Measurements from ENCODE around the gene TAOK2.

TAOK2 gene

GRCh38 chr16:29988346-29989075, 14.8 kb downstream of the TAOK2 start:
- Histone ChIP-seq H2AFZ (no peak overlapping the region), H3K27me3 (ENCODE audit: control insufficient read depth, insufficient read depth, low read length) (no peaks in the 10 kb centered on the region), H3K9ac (no peak overlapping the region), H3K4me3 (ENCODE audit: low read depth, low read length) (no peak overlapping the region), H3K4me1 (no peaks in the 10 kb centered on the region), H3K79me2 (no peaks in the 10 kb centered on the region), H3K36me3 (ENCODE audit: control insufficient read depth, insufficient read depth, low read length) (no peaks in the 10 kb centered on the region), H3K27ac (no peak overlapping the region), H3K4me2 (ENCODE audit: low read length) (no peak overlapping the region), H3K9me3 (ENCODE audit: control insufficient read depth, low read length) (no peaks in the 10 kb centered on the region)
- no peak for TF ChIP-seq CTCF (IDR thresholded peaks at IDR 0.05)

- no peaks in the 10 kb centered on the region for H3K9me3 ChIP-seq (ENCODE audit: control insufficient read depth, low read length)
- no peak for TF ChIP-seq CTCF (IDR thresholded peaks at IDR 0.05)
- no peaks in the 10 kb centered on the region for H3K79me2 ChIP-seq
- H3K27ac ChIP-seq = no peak overlapping the region
- H3K4me3 ChIP-seq (ENCODE audit: low read depth, low read length) = no peak overlapping the region
- H3K4me2 ChIP-seq (ENCODE audit: low read length) = no peak overlapping the region
- H3K4me1 ChIP-seq = no peaks in the 10 kb centered on the region
- H2AFZ ChIP-seq = no peak overlapping the region
- no peaks in the 10 kb centered on the region for H3K27me3 ChIP-seq (ENCODE audit: control insufficient read depth, insufficient read depth, low read length)
- H3K36me3 ChIP-seq (ENCODE audit: control insufficient read depth, insufficient read depth, low read length) = no peaks in the 10 kb centered on the region
- H3K9ac ChIP-seq = no peak overlapping the region
Measured at GRCh38 chr16:29989111-29989858, 15.6 kb downstream of the TAOK2 start.

GRCh38 chr16:29990034-29990433, 16.4 kb downstream of the TAOK2 start:
- no peaks in the 10 kb centered on the region for H3K36me3 ChIP-seq (ENCODE audit: control insufficient read depth, insufficient read depth, low read length)
- no peaks in the 10 kb centered on the region for H3K27me3 ChIP-seq (ENCODE audit: control insufficient read depth, insufficient read depth, low read length)
- no peak for TF ChIP-seq CTCF (IDR thresholded peaks at IDR 0.05)
- H3K9ac ChIP-seq = no peak overlapping the region
- H3K4me3 ChIP-seq (ENCODE audit: low read depth, low read length) = no peak overlapping the region
- peaks cover 6% of the 10 kb centered on the region for H3K4me1 ChIP-seq
- H3K9me3 ChIP-seq (ENCODE audit: control insufficient read depth, low read length) = no peaks in the 10 kb centered on the region
- no peak overlapping the region for H3K4me2 ChIP-seq (ENCODE audit: low read length)
- no peak overlapping the region for H3K27ac ChIP-seq
- H2AFZ ChIP-seq = no peak overlapping the region
- H3K79me2 ChIP-seq = no peaks in the 10 kb centered on the region

- Histone ChIP-seq H3K79me2 (no peaks in the 10 kb centered on the region), H3K9ac (no peak overlapping the region), H3K9me3 (ENCODE audit: control insufficient read depth, low read length) (no peaks in the 10 kb centered on the region), H3K36me3 (ENCODE audit: control insufficient read depth, insufficient read depth, low read length) (no peaks in the 10 kb centered on the region), H3K27ac (no peak overlapping the region), H3K4me2 (ENCODE audit: low read length) (no peak overlapping the region), H3K4me3 (ENCODE audit: low read depth, low read length) (no peak overlapping the region), H2AFZ (no peak overlapping the region), H3K4me1 (peaks cover 6% of the 10 kb centered on the region), H3K27me3 (ENCODE audit: control insufficient read depth, insufficient read depth, low read length) (no peaks in the 10 kb centered on the region)
- no peak for TF ChIP-seq CTCF (IDR thresholded peaks at IDR 0.05)
Measured at GRCh38 chr16:29990883-29991570, 17.4 kb downstream of the TAOK2 start.
